Testis (tissue), 3 donors: ENCODE measurements around the gene UTP4. TPM values are rescaled to one million over a fixed set of nuclear protein-coding genes. Genes with fewer than 3 reads are reported as not detected.

Source experiments
- DNase-seq: peaks from one replicate; pipeline ENCODE4 v3.0.0-alpha.2; 2019
- H3K27ac ChIP-seq, 2 donors: fragments of 200-600 bp; sonication (generic); one replicate each; pipeline ENCODE4 v1.5.1; 2019
- H3K27me3 ChIP-seq: fragments of 200-600 bp; sonication (generic); one replicate; pipeline ENCODE4 v1.5.1; 2019
- H3K36me3 ChIP-seq: fragments of 200-600 bp; sonication (generic); one replicate; pipeline ENCODE4 v1.5.1; 2017; ENCODE audit warnings: low read depth; ENCODE audit errors: missing control alignments
- H3K4me1 ChIP-seq: fragments of 200-600 bp; sonication (generic); one replicate; pipeline ENCODE4 v1.5.1; 2019
- H3K4me3 ChIP-seq, 2 donors: fragments of 200-600 bp; sonication (generic); one replicate each; pipeline ENCODE4 v1.5.1; 2017 to 2019
- H3K9me3 ChIP-seq: fragments of 200-600 bp; sonication (generic); one replicate; pipeline ENCODE4 v1.5.1; 2017
- POLR2A ChIP-seq: fragments of 450-650 bp; IDR thresholded peaks from one replicate; pipeline ENCODE4 v1.6.1; 2017; ENCODE audit warnings: antibody characterized with exemption, mild to moderate bottlenecking, moderate library complexity
- WGBS, 2 donors: methylation state at CpG; one replicate each; pipeline ENCODE4 v1.1.5; 2018; 5-methylcytosine and 5-hydroxymethylcytosine counted together
- intact Hi-C: fragments of 100-400 bp; cut with DNase I; formaldehyde crosslinking; loops from one replicate; pipeline ENCODE4 v1.15.1; 2023; ENCODE audit warnings: low total_unique reads
- polyA plus RNA-seq: library from polyadenylated mRNA; stranded (reverse); fragments of 350-450 nt; fragmentation: Illumina TruSeq; extraction: RNeasy Lipid Tissue Mini Kit (QIAGEN cat#74804); gene quantifications from one replicate; pipeline ENCODE4 v1.2.3, GENCODE V29; 2014; ENCODE audit warnings: low read depth, low replicate concordance; ENCODE audit not compliant: insufficient read depth
- total RNA-seq, 2 donors: library from RNA; depleted of rRNA; stranded (reverse); fragments of >200 nt; gene quantifications; one replicate each; pipeline ENCODE4 v1.2.3, GENCODE V29; 2016
- TF ChIP-seq, protein P1 (sequence below), 3 experiments: fragments of 450-650 bp in 2 of 3; fragments of 200-600 bp in 1 of 3; sonication (generic) in 1 of 3; IDR thresholded peaks; one replicate each; pipeline ENCODE4 v1.5.1; 2016 to 2019; ENCODE audit warnings: antibody characterized with exemption in 3 of 3, mild to moderate bottlenecking in 2 of 3, moderate library complexity in 1 of 3

Gene UTP4
- total and polyA plus RNA-seq, 3 donors from 2014 or later, result 72.8 to 80.5 (median 78.3) TPM

DNA sequence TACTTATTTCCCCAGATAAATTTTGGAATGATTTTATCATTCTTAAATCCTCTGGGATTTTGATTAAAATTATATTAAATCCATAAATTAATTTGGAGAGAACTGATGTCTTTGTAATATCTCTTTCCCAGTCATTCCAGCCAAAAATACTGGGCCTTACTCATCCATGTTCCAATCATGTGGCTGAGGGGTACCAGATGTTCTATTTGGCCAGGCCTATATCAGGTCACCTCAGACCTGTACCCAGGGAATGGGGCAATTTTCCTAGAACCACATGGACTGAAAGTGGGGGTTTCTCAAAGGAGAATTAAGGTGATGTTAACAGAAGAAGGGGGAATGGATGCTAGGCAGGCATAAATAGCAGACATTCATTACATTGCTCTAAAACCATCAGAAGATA is 62.0 kb downstream of the UTP4 start:
- no peaks in the 10 kb centered on the region for H3K36me3 ChIP-seq
- H3K9me3 ChIP-seq, result no peaks in the 10 kb centered on the region
- intact Hi-C loops, result no loop called here
- H3K27ac ChIP-seq, result no peak overlapping the region
- no peak overlapping the region for H3K4me3 ChIP-seq
- no peaks in the 10 kb centered on the region for H3K27me3 ChIP-seq
- DNase-seq, result no peak
- TF ChIP-seq, protein P1, sequence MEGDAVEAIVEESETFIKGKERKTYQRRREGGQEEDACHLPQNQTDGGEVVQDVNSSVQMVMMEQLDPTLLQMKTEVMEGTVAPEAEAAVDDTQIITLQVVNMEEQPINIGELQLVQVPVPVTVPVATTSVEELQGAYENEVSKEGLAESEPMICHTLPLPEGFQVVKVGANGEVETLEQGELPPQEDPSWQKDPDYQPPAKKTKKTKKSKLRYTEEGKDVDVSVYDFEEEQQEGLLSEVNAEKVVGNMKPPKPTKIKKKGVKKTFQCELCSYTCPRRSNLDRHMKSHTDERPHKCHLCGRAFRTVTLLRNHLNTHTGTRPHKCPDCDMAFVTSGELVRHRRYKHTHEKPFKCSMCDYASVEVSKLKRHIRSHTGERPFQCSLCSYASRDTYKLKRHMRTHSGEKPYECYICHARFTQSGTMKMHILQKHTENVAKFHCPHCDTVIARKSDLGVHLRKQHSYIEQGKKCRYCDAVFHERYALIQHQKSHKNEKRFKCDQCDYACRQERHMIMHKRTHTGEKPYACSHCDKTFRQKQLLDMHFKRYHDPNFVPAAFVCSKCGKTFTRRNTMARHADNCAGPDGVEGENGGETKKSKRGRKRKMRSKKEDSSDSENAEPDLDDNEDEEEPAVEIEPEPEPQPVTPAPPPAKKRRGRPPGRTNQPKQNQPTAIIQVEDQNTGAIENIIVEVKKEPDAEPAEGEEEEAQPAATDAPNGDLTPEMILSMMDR (IDR thresholded peaks at IDR 0.05), result no peak
- TF ChIP-seq POLR2A, result no peak
- peaks cover 49% of the 10 kb centered on the region for H3K4me1 ChIP-seq

DNA sequence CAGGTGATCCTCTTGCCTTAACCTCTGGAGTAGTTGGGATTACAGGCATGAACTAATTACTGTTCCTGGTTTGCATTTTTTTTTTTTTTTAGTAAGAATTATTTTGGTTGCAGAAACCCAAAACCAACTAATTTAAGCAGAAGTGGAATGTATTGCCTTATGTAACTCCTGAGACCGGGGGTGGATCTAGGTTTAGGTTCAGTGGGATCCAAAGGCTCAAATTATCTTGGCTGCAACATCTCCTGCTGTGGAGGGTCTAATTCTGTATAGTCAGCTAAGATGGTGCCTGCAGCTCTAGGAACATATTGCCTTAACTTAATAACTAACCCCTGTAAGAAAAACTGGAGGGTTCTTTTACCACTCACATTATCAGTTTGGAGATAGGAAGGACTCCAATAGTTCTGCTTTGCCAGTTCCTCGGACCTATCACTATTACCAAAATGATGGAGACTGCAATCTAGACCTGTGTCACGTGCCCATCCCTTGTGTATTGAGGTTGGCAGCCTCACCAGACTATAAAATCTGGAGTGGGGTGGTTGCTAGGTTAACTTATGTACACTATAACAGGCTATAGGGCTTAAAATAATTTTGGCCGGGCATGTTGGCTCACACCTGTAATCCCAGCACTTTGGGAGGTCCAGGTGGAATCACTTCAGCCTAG is 63.0 kb downstream of the UTP4 start:
- 57 to 61% methylated on average over 4 of the region's 4 CpGs for WGBS, 2 donors

DNA sequence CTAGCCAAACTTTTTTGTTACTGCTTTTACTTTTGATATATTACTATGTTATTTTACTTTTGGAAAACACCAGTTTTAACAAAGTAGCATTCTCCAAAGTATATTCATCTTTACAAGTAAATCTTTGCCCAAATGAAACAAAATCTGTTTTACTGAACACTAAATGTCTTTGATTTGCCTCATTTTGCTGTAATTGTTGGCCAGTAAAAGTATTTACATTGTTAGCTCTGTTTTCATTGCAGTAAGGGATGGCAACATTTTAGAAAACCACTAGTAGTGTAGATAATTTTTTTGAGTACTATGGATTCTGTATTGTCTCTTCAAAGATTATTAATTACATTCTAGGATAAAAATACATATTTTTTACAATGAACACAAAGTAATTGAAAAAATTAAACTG is 65.1 kb downstream of the UTP4 start:
- H3K9me3 ChIP-seq, result no peaks in the 10 kb centered on the region
- no peaks in the 10 kb centered on the region for H3K27me3 ChIP-seq
- peak overlapping the region in 1 of 2 donors; percentile 29 for H3K27ac ChIP-seq
- peaks cover 47% of the 10 kb centered on the region for H3K4me1 ChIP-seq
- DNase-seq, result no peak
- H3K4me3 ChIP-seq, result no peak overlapping the region
- H3K36me3 ChIP-seq, result no peaks in the 10 kb centered on the region
- TF ChIP-seq POLR2A, result no peak
- TF ChIP-seq, protein P1 (IDR thresholded peaks at IDR 0.05), result no peak
- intact Hi-C loops, result no loop called here

More for the DNA sequence above, 63.0 kb downstream of the UTP4 start:
- Histone ChIP-seq H3K27ac (no peak overlapping the region), H3K36me3 (no peaks in the 10 kb centered on the region), H3K4me3 (no peak overlapping the region), H3K9me3 (no peaks in the 10 kb centered on the region), H3K4me1 (peaks cover 44% of the 10 kb centered on the region), H3K27me3 (no peaks in the 10 kb centered on the region)
- DNase-seq, result no peak
- intact Hi-C loops, result no loop called here
- TF ChIP-seq, protein P1 (IDR thresholded peaks at IDR 0.05), result no peak

DNA sequence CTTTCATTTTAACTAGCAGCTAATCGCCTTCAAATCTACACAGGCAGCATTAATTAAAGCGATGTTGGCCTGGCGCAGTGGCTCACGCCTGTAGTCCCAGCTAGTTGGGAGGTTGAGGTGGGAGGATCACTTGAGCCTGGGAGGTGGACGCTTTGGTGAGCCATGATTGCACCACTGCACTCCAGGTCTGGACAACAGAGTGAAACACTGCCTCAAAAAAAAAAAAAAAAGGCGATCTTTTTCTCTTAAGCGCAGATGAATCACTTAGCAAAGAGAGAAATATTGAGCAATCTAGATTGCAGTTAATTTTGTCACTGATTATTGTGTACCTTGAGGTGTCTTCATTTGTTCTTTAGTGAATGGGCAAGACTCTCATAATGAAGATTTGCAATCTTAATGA is 66.9 kb downstream of the UTP4 start:
- no peaks in the 10 kb centered on the region for H3K36me3 ChIP-seq
- DNase-seq, result no peak
- H3K9me3 ChIP-seq, result no peaks in the 10 kb centered on the region
- no peak overlapping the region for H3K27ac ChIP-seq
- WGBS, 2 donors, result 93 to 97% methylated on average over 7 of the region's 7 CpGs
- H3K27me3 ChIP-seq, result no peaks in the 10 kb centered on the region
- no peak overlapping the region for H3K4me3 ChIP-seq
- peaks cover 39% of the 10 kb centered on the region for H3K4me1 ChIP-seq
- TF ChIP-seq, protein P1 (IDR thresholded peaks at IDR 0.05), result no peak
- TF ChIP-seq POLR2A, result no peak
- intact Hi-C loops, result no loop called here

DNA sequence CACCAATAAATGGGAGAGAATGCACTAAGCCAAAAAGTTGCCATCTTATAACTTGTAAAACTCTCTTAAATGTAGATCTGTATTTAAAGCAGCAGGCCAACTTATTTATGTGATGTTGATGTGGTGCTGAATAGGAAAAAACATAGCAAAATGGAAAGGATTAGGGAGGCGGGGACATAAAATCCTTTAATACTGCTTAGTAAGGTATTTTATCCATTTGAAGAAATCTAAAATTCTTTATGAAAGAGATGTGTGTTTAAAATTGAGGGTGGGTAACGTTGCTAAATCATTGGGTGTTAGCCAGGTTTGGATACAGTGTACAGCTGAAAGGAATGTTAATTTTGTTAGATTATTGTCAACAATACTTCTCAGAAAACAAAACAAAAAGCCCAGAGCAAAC is 68.8 kb downstream of the UTP4 start:
- Histone ChIP-seq H3K27me3 (no peaks in the 10 kb centered on the region), H3K36me3 (no peaks in the 10 kb centered on the region), H3K4me1 (peaks cover 26% of the 10 kb centered on the region), H3K27ac (no peak overlapping the region), H3K9me3 (no peaks in the 10 kb centered on the region), H3K4me3 (no peak overlapping the region)
- intact Hi-C loops, result no loop called here
- 60 to 63% methylated on average over 2 of the region's 2 CpGs for WGBS, 2 donors
- TF ChIP-seq POLR2A, result no peak
- TF ChIP-seq, protein P1 (IDR thresholded peaks at IDR 0.05), result no peak
- no peak for DNase-seq
